CD4-positive, alpha-beta memory T cell (primary cell): ENCODE measurements around the gene ACVR1. TPM values are rescaled to one million over a fixed set of nuclear protein-coding genes. Genes with fewer than 3 reads are reported as not detected.

ENCODE experiments used
- CTCF ChIA-PET: fragments of 350-600 bp; sonication (Branson Sonifier 250); formaldehyde crosslinking; loops from one replicate; lab custom pipeline; 2021; ENCODE audit warnings: inconsistent platforms; ENCODE audit not compliant: partially characterized antibody; lab: Charles Lee
- POLR2A ChIA-PET: fragments of 350-600 bp; sonication (Branson Sonifier 250); formaldehyde crosslinking; loops from one replicate; lab custom pipeline; 2021; ENCODE audit not compliant: partially characterized antibody; lab: Charles Lee
- DNase-seq, 5 donors: peaks; one replicate each; pipeline versions ENCODE4 v3.0.0 to v3.0.0-alpha.2; 2020 to 2022; ENCODE audit warnings: mixed read lengths in 1 of 5
- H3K27ac ChIP-seq: one replicate; pipeline ENCODE4 v1.7.0; 2013; ENCODE audit warnings: low read depth, low read length
- H3K27me3 ChIP-seq: 2 replicates; pipeline ENCODE4 v1.7.0; 2013; ENCODE audit warnings: mild to moderate bottlenecking, low read length, moderate library complexity; ENCODE audit not compliant: insufficient read depth
- H3K36me3 ChIP-seq: 2 replicates; pipeline ENCODE4 v1.7.0; 2013; ENCODE audit warnings: mild to moderate bottlenecking, low read length, moderate library complexity; ENCODE audit not compliant: insufficient read depth
- H3K4me1 ChIP-seq: 2 replicates; pipeline ENCODE4 v1.7.0; 2013; ENCODE audit warnings: mild to moderate bottlenecking, low read length, moderate library complexity; ENCODE audit not compliant: insufficient read depth
- H3K4me3 ChIP-seq, 2 donors: one replicate each; pipeline ENCODE4 v1.7.0; 2013; ENCODE audit warnings: low read length in 2 of 2, mild to moderate bottlenecking in 1 of 2
- H3K9me3 ChIP-seq, 2 donors: one replicate each; pipeline ENCODE4 v1.7.0; 2013; ENCODE audit warnings: low read length in 2 of 2, control low read depth in 1 of 2; ENCODE audit not compliant: control insufficient read depth in 1 of 2
- H3K27ac Mint-ChIP-seq, 7 donors: one replicate each; pipeline ENCODE4 v1.8.0; 2020 to 2021; ENCODE audit warnings: mixed read lengths in 7 of 7, mild to moderate bottlenecking in 6 of 7, inconsistent platforms in 3 of 7, moderate library complexity in 3 of 7
- H3K27me3 Mint-ChIP-seq, 2 donors: one replicate each; pipeline ENCODE4 v1.8.0; 2020 to 2021; ENCODE audit warnings: mixed read lengths in 2 of 2
- H3K36me3 Mint-ChIP-seq, 2 donors: one replicate each; pipeline ENCODE4 v1.8.0; 2020 to 2021; ENCODE audit warnings: mixed read lengths in 2 of 2, inconsistent platforms in 1 of 2, mild to moderate bottlenecking in 1 of 2
- H3K4me1 Mint-ChIP-seq, 4 donors: one replicate each; pipeline ENCODE4 v1.8.0; 2020 to 2021; ENCODE audit warnings: mixed read lengths in 4 of 4, mild to moderate bottlenecking in 1 of 4
- H3K4me3 Mint-ChIP-seq, 8 donors: one replicate each; pipeline ENCODE4 v1.8.0; 2020 to 2021; ENCODE audit warnings: mixed read lengths in 8 of 8, mild to moderate bottlenecking in 7 of 8, moderate library complexity in 6 of 8, inconsistent platforms in 3 of 8
- H3K9me3 Mint-ChIP-seq, 8 donors: one replicate each; pipeline ENCODE4 v1.8.0; 2020 to 2021; ENCODE audit warnings: mixed read lengths in 8 of 8, mild to moderate bottlenecking in 5 of 8, inconsistent platforms in 3 of 8, moderate library complexity in 1 of 8
- intact Hi-C: fragments of 100-400 bp; cut with micrococcal nuclease; formaldehyde crosslinking; loops from one replicate; pipeline ENCODE4 v1.15.1; 2023
- polyA plus RNA-seq, 2 donors: library from polyadenylated mRNA; unstranded; fragments of 300-500 nt; fragmentation: Illumina TruSeq; gene quantifications; one replicate each; pipeline ENCODE4 v1.2.3, GENCODE V29; 2021
- total RNA-seq, 2 experiments: library from RNA; stranded (reverse); gene quantifications; one replicate each; pipeline ENCODE4 v1.2.3, GENCODE V29; 2021

Gene ACVR1
- total and polyA plus RNA-seq, 4 experiments from 2014 or later: 16.1 to 31.9 (median 25.1) TPM

GRCh38 chr2:157874348-157874747, 1.8 kb downstream of the ACVR1 start:
- intact Hi-C loops: loop anchor here (10.0 kb wide), 1 partner anchor 380 kb away; no protein-coding TSS in a partner anchor
- Mint-ChIP-seq H3K4me3 (peak overlapping the region; percentile 94 to 100 (median 96)), H3K9me3 (no peaks in the 10 kb centered on the region), H3K4me1 (peaks cover 61 to 87% (median 75%) of the 10 kb centered on the region in 4 donors), H3K27me3 (no peaks in the 10 kb centered on the region), H3K36me3 (peaks cover 0 to 14% of the 10 kb centered on the region in 2 donors), H3K27ac (peak overlapping the region in 6 of 7 donors; percentile 43 to 96 (median 94))
- POLR2A ChIA-PET: interaction anchor here (1.6 to 7.3 kb wide), 2 partner anchors 20 to 36 kb away, joined by 4 to 308 read pairs; no protein-coding TSS in a partner anchor
- Histone ChIP-seq H3K27me3 (no peaks in the 10 kb centered on the region), H3K4me3 (no peak overlapping the region), H3K36me3 (peaks cover 4% of the 10 kb centered on the region), H3K9me3 (no peaks in the 10 kb centered on the region), H3K4me1 (peaks cover 79% of the 10 kb centered on the region), H3K27ac (peak overlapping the region; percentile 55)
- CTCF ChIA-PET: interaction anchor here (3.5 to 4.7 kb wide), 2 partner anchors 18 to 24 kb away, joined by 36 to 39 read pairs; no protein-coding TSS in a partner anchor
- DNase-seq: no peak

- Histone ChIP-seq H3K4me3 (no peak overlapping the region), H3K4me1 (peaks cover 78% of the 10 kb centered on the region), H3K27ac (no peak overlapping the region), H3K27me3 (no peaks in the 10 kb centered on the region), H3K36me3 (no peaks in the 10 kb centered on the region), H3K9me3 (no peaks in the 10 kb centered on the region)
- no peak for DNase-seq
- Mint-ChIP-seq H3K4me3 (peak overlapping the region in 4 of 8 donors; percentile 1 to 96 (median 29)), H3K4me1 (peaks cover 62 to 87% (median 72%) of the 10 kb centered on the region in 4 donors), H3K9me3 (no peaks in the 10 kb centered on the region), H3K27me3 (no peaks in the 10 kb centered on the region), H3K36me3 (peaks cover 0 to 14% of the 10 kb centered on the region in 2 donors), H3K27ac (peak overlapping the region in 1 of 7 donors; percentile 93)
- intact Hi-C loops: loop anchor here (10.0 kb wide), 1 partner anchor 378 kb away; no protein-coding TSS in a partner anchor
- CTCF ChIA-PET: no interaction called here
- POLR2A ChIA-PET: interaction anchor here (1.2 to 7.3 kb wide), 2 partner anchors 8 to 22 kb away, joined by 3 to 308 read pairs; no protein-coding TSS in a partner anchor
These were observed 3.3 kb downstream of the ACVR1 start for GRCh38 chr2:157872791-157873190.

GRCh38 chr2:157871415-157871814, 4.7 kb downstream of the ACVR1 start:
- peaks cover 81% of the 10 kb centered on the region for H3K4me1 ChIP-seq
- no peaks in the 10 kb centered on the region for H3K36me3 ChIP-seq
- no peak for DNase-seq
- no peaks in the 10 kb centered on the region for H3K27me3 Mint-ChIP-seq
- no peaks in the 10 kb centered on the region for H3K9me3 ChIP-seq
- H3K27ac Mint-ChIP-seq: peak overlapping the region in 1 of 7 donors; percentile 23
- no peak overlapping the region for H3K4me3 Mint-ChIP-seq
- H3K4me3 ChIP-seq: no peak overlapping the region
- H3K27me3 ChIP-seq: no peaks in the 10 kb centered on the region
- intact Hi-C loops: loop anchor here (10.0 kb wide), 1 partner anchor 377 kb away; no protein-coding TSS in a partner anchor
- peaks cover 0 to 4% (median 0%) of the 10 kb centered on the region in 8 donors for H3K9me3 Mint-ChIP-seq
- ChIA-PET CTCF (no interaction called here), POLR2A (interaction anchor here (7.3 kb wide), 1 partner anchor 23 kb away, joined by 308 read pairs; no protein-coding TSS in a partner anchor)
- H3K4me1 Mint-ChIP-seq: peaks cover 62 to 89% (median 74%) of the 10 kb centered on the region in 4 donors
- H3K36me3 Mint-ChIP-seq: peaks cover 0 to 9% of the 10 kb centered on the region in 2 donors
- H3K27ac ChIP-seq: no peak overlapping the region

- Mint-ChIP-seq H3K36me3 (peaks cover 0 to 1% of the 10 kb centered on the region in 2 donors), H3K4me1 (peaks cover 64 to 90% (median 73%) of the 10 kb centered on the region in 4 donors), H3K27me3 (no peaks in the 10 kb centered on the region), H3K9me3 (peaks cover 0 to 4% (median 0%) of the 10 kb centered on the region in 8 donors), H3K27ac (no peak overlapping the region), H3K4me3 (no peak overlapping the region)
- no peak for DNase-seq
- CTCF ChIA-PET: interaction anchor here (0.9 to 2.1 kb wide), 4 partner anchors 11 to 39 kb away, joined by 3 to 5 read pairs (median 4); no protein-coding TSS in a partner anchor
- no peaks in the 10 kb centered on the region for H3K27me3 ChIP-seq
- POLR2A ChIA-PET: interaction anchor here (0.9 kb wide), 1 partner anchor 29 kb away, joined by 5 read pairs; no protein-coding TSS in a partner anchor
- no peak overlapping the region for H3K4me3 ChIP-seq
- no peaks in the 10 kb centered on the region for H3K36me3 ChIP-seq
- H3K27ac ChIP-seq: no peak overlapping the region
- H3K9me3 ChIP-seq: no peaks in the 10 kb centered on the region
- peaks cover 78% of the 10 kb centered on the region for H3K4me1 ChIP-seq
- intact Hi-C loops: loop anchor here (5.0 kb wide), 1 partner anchor 33 kb away; no protein-coding TSS in a partner anchor
These were observed 7.1 kb downstream of the ACVR1 start for GRCh38 chr2:157868993-157869392.

GRCh38 chr2:157867703-157868102, 8.4 kb downstream of the ACVR1 start:
- peaks cover 65% of the 10 kb centered on the region for H3K4me1 ChIP-seq
- H3K27ac ChIP-seq: no peak overlapping the region
- Mint-ChIP-seq H3K4me1 (peaks cover 51 to 77% (median 60%) of the 10 kb centered on the region in 4 donors), H3K9me3 (peaks cover 0 to 4% (median 0%) of the 10 kb centered on the region in 8 donors), H3K4me3 (no peak overlapping the region), H3K27ac (peak overlapping the region in 1 of 7 donors; percentile 72), H3K36me3 (peaks cover 0 to 1% of the 10 kb centered on the region in 2 donors), H3K27me3 (no peaks in the 10 kb centered on the region)
- no peaks in the 10 kb centered on the region for H3K9me3 ChIP-seq
- H3K36me3 ChIP-seq: no peaks in the 10 kb centered on the region
- POLR2A ChIA-PET: interaction anchor here (0.7 to 0.9 kb wide), 2 partner anchors 8 to 20 kb away, joined by 4 read pairs; partner anchors contain the start of gene ACVR1
- H3K27me3 ChIP-seq: no peaks in the 10 kb centered on the region
- no peak for DNase-seq
- H3K4me3 ChIP-seq: no peak overlapping the region
- CTCF ChIA-PET: interaction anchor here (1.2 to 2.7 kb wide), 2 partner anchors 9 to 35 kb away, joined by 3 to 12 read pairs; partner anchors contain the start of gene ACVR1
- intact Hi-C loops: loop anchor here (5.0 kb wide), 1 partner anchor 35 kb away; no protein-coding TSS in a partner anchor

GRCh38 chr2:157866666-157867642, 9.2 kb downstream of the ACVR1 start:
- H3K36me3 Mint-ChIP-seq: peaks cover 0 to 1% of the 10 kb centered on the region in 2 donors
- intact Hi-C loops: loop anchor here (5.0 kb wide), 1 partner anchor 35 kb away; no protein-coding TSS in a partner anchor
- ChIA-PET POLR2A (interaction anchor here (0.7 to 0.9 kb wide), 3 partner anchors 9 to 32 kb away, joined by 3 to 4 read pairs (median 4); partner anchors contain the start of gene ACVR1), CTCF (interaction anchor here (1.2 to 2.7 kb wide), 2 partner anchors 10 to 35 kb away, joined by 3 to 12 read pairs; partner anchors contain the start of gene ACVR1)
- H3K4me3 ChIP-seq: no peak overlapping the region
- no peaks in the 10 kb centered on the region for H3K27me3 Mint-ChIP-seq
- no peaks in the 10 kb centered on the region for H3K9me3 ChIP-seq
- peaks cover 0 to 4% (median 0%) of the 10 kb centered on the region in 8 donors for H3K9me3 Mint-ChIP-seq
- peaks cover 58% of the 10 kb centered on the region for H3K4me1 ChIP-seq
- peak overlapping the region in 3 of 8 donors; percentile 0 to 50 (median 40) for H3K4me3 Mint-ChIP-seq
- DNase-seq: no peak
- H3K27ac ChIP-seq: no peak overlapping the region
- H3K4me1 Mint-ChIP-seq: peaks cover 48 to 70% (median 56%) of the 10 kb centered on the region in 4 donors
- peak overlapping the region in 4 of 7 donors; percentile 1 to 61 (median 26) for H3K27ac Mint-ChIP-seq
- no peaks in the 10 kb centered on the region for H3K36me3 ChIP-seq
- no peaks in the 10 kb centered on the region for H3K27me3 ChIP-seq
